ENCODE measurements around the gene AGBL1.

Gene AGBL1

GRCh38 chr15:86911022-86911421 lies 831.4 kb downstream of the AGBL1 start:
- CTCF ChIA-PET = no interaction called here
- no peak overlapping the region for H3K27ac ChIP-seq (ENCODE audit: extremely low read depth, low read depth, low read length)
- H3K4me1 ChIP-seq (ENCODE audit: control insufficient read depth, insufficient read depth, low read length) = peaks cover 5% of the 10 kb centered on the region
- H3K9me3 ChIP-seq (ENCODE audit: control insufficient read depth, insufficient read depth, low read depth, low read length) = no peaks in the 10 kb centered on the region
- H3K4me3 ChIP-seq (ENCODE audit: low read depth, low read length) = no peak overlapping the region
- no peaks in the 10 kb centered on the region for H3K36me3 ChIP-seq (ENCODE audit: control insufficient read depth in 2 of 2, insufficient read depth in 1 of 2, low read length in 2 of 2)
- POLR2A ChIA-PET = no interaction called here
- TF ChIP-seq ZNF423 (tag by site-specific recombination; IDR thresholded peaks at IDR 0.05) = no peak
- TF ChIP-seq ZNF211 (tag by site-specific recombination; IDR thresholded peaks at IDR 0.05; ENCODE audit: low read depth) = no peak
- no peak for TF ChIP-seq ZNF140 (tag by site-specific recombination; IDR thresholded peaks at IDR 0.05)
- TF ChIP-seq ZNF645 (tag by site-specific recombination; IDR thresholded peaks at IDR 0.05) = no peak
- TF ChIP-seq PRDM1 (tag by site-specific recombination; IDR thresholded peaks at IDR 0.05) = no peak
- no peak for TF ChIP-seq ZNF610 (tag by site-specific recombination; IDR thresholded peaks at IDR 0.05; ENCODE audit: borderline replicate concordance)
- TF ChIP-seq ZNF114 (tag by site-specific recombination; IDR thresholded peaks at IDR 0.05) = no peak
- no peak for TF ChIP-seq YY1 (tag by site-specific recombination; IDR thresholded peaks at IDR 0.05)
- TF ChIP-seq ZNF391 (tag by site-specific recombination; IDR thresholded peaks at IDR 0.05; ENCODE audit: borderline replicate concordance, low read depth) = no peak

GRCh38 chr15:86912661-86913060 lies 833.0 kb downstream of the AGBL1 start:
- CTCF ChIA-PET = interaction anchor here (0.6 to 0.9 kb wide), 2 partner anchors 170 to 432 kb away, joined by 3 read pairs; no protein-coding TSS in a partner anchor
- Histone ChIP-seq H3K4me1 (ENCODE audit: control insufficient read depth, insufficient read depth, low read length) (0 out of 2 replicates have a peak, but pooled peaks cover 7% of the 10 kb centered on the region), H3K36me3 (ENCODE audit: control insufficient read depth in 2 of 2, insufficient read depth in 1 of 2, low read length in 2 of 2) (no peaks in the 10 kb centered on the region), H3K27ac (ENCODE audit: extremely low read depth, low read depth, low read length) (no peak overlapping the region), H3K9me3 (ENCODE audit: control insufficient read depth, insufficient read depth, low read depth, low read length) (no peaks in the 10 kb centered on the region), H3K4me3 (ENCODE audit: low read depth, low read length) (no peak overlapping the region)
- TF ChIP-seq ZBTB8A (tag by site-specific recombination; IDR thresholded peaks at IDR 0.05) (no peak), ZBTB44 (tag by site-specific recombination; IDR thresholded peaks at IDR 0.05) (no peak), IKZF3 (tag by site-specific recombination; IDR thresholded peaks at IDR 0.05) (no peak)
- POLR2A ChIA-PET = no interaction called here

- ChIA-PET CTCF (interaction anchor here (0.6 to 1.8 kb wide), 9 partner anchors 10 to 1332 kb away, joined by 3 to 6 read pairs (median 3); no protein-coding TSS in a partner anchor), POLR2A (no interaction called here)
- Histone ChIP-seq H3K4me1 (ENCODE audit: control insufficient read depth, insufficient read depth, low read length) (0 out of 2 replicates have a peak, but pooled peaks cover 7% of the 10 kb centered on the region), H3K27ac (ENCODE audit: extremely low read depth, low read depth, low read length) (no peak overlapping the region), H3K9me3 (ENCODE audit: control insufficient read depth, insufficient read depth, low read depth, low read length) (no peaks in the 10 kb centered on the region), H3K36me3 (ENCODE audit: control insufficient read depth in 2 of 2, insufficient read depth in 1 of 2, low read length in 2 of 2) (no peaks in the 10 kb centered on the region), H3K4me3 (ENCODE audit: low read depth, low read length) (no peak overlapping the region)
- no peak for TF ChIP-seq ZBTB6 (tag by site-specific recombination; IDR thresholded peaks at IDR 0.05)
- TF ChIP-seq ZNF518A (tag by site-specific recombination; conservative IDR thresholded peaks at IDR 0.05; ENCODE audit: low read depth) = no peak
- no peak for TF ChIP-seq ATF2 (tag by site-specific recombination; IDR thresholded peaks at IDR 0.05; ENCODE audit: low read depth)
- TF ChIP-seq KLF8 (tag by site-specific recombination; IDR thresholded peaks at IDR 0.05) = no peak
- no peak for TF ChIP-seq SP7 (tag by site-specific recombination; IDR thresholded peaks at IDR 0.05)
- no peak for TF ChIP-seq ZNF112 (tag by site-specific recombination; IDR thresholded peaks at IDR 0.05)
- no peak for TF ChIP-seq ZNF292 (tag by site-specific recombination; IDR thresholded peaks at IDR 0.05; ENCODE audit: borderline replicate concordance, low read depth)
- no peak for TF ChIP-seq ZNF777 (tag by site-specific recombination; IDR thresholded peaks at IDR 0.05; ENCODE audit: borderline replicate concordance)
- no peak for TF ChIP-seq ZNF843 (tag by site-specific recombination; IDR thresholded peaks at IDR 0.05)
- TF ChIP-seq ZBTB7A (tag by site-specific recombination; IDR thresholded peaks at IDR 0.05; ENCODE audit: low read depth) = no peak
Measured at GRCh38 chr15:86915811-86916331, 836.2 kb downstream of the AGBL1 start.
